Loucy (cell line): ENCODE data around the gene CACTIN.

Experiments used
- EZH2phosphoT487 ChIP-seq: fragments of 200-600 bp; IDR thresholded peaks from 2 replicates; pipeline ENCODE4 v1.6.1; 2018; ENCODE audit warnings: antibody characterized with exemption, mild to moderate bottlenecking, moderate library complexity, borderline replicate concordance
- TF ChIP-seq, protein P1 (sequence below): fragments of 200-600 bp; sonication (generic); conservative IDR thresholded peaks from 2 replicates; pipeline ENCODE4 v1.5.1; 2014; ENCODE audit warnings: mild to moderate bottlenecking, antibody characterized with exemption, low read length

GRCh38 chr19:3661284-3662238, 35.0 kb upstream of the CACTIN start:
- TF ChIP-seq, protein P1, sequence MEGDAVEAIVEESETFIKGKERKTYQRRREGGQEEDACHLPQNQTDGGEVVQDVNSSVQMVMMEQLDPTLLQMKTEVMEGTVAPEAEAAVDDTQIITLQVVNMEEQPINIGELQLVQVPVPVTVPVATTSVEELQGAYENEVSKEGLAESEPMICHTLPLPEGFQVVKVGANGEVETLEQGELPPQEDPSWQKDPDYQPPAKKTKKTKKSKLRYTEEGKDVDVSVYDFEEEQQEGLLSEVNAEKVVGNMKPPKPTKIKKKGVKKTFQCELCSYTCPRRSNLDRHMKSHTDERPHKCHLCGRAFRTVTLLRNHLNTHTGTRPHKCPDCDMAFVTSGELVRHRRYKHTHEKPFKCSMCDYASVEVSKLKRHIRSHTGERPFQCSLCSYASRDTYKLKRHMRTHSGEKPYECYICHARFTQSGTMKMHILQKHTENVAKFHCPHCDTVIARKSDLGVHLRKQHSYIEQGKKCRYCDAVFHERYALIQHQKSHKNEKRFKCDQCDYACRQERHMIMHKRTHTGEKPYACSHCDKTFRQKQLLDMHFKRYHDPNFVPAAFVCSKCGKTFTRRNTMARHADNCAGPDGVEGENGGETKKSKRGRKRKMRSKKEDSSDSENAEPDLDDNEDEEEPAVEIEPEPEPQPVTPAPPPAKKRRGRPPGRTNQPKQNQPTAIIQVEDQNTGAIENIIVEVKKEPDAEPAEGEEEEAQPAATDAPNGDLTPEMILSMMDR: no peak
- TF ChIP-seq EZH2phosphoT487: no peak
